Subcutaneous adipose tissue (tissue), 4 donors: ENCODE data around the gene STH. TPM values are rescaled to one million over a fixed set of nuclear protein-coding genes. Genes with fewer than 3 reads are reported as not detected.

ENCODE experiments used
- total RNA-seq, 4 donors: library from RNA; depleted of rRNA; stranded (reverse); fragments of >200 nt; gene quantifications; one replicate each; pipeline ENCODE4 v1.1.0, GENCODE V29; 2016
- TF ChIP-seq, protein P1 (sequence below): fragments of 450-650 bp; IDR thresholded peaks from one replicate; pipeline ENCODE4 v1.5.1; 2016; ENCODE audit warnings: low read depth, mild to moderate bottlenecking, control low read depth, antibody characterized with exemption, moderate library complexity

The STH gene
- total RNA-seq, 4 donors from 2014 or later, result not detected

DNA sequence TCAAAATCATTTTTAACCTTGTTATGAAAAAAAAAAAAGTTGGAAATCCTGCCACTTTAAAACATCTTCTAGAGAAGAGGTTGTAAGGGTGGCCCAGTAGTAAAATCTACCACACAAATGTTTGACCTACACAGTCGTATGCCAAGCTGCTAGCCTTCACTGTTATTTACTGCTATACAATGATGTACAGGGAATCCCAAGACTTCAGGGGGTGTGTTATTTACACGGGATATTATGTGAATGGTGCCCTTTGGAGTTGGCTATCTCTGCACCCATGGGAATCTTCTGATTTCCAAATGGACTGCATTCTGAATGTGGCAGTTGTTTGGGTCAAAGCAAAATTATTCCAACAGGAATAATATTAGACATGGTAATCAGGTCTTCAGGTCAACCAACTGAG is 45.9 kb downstream of the STH start:
- TF ChIP-seq, protein P1, sequence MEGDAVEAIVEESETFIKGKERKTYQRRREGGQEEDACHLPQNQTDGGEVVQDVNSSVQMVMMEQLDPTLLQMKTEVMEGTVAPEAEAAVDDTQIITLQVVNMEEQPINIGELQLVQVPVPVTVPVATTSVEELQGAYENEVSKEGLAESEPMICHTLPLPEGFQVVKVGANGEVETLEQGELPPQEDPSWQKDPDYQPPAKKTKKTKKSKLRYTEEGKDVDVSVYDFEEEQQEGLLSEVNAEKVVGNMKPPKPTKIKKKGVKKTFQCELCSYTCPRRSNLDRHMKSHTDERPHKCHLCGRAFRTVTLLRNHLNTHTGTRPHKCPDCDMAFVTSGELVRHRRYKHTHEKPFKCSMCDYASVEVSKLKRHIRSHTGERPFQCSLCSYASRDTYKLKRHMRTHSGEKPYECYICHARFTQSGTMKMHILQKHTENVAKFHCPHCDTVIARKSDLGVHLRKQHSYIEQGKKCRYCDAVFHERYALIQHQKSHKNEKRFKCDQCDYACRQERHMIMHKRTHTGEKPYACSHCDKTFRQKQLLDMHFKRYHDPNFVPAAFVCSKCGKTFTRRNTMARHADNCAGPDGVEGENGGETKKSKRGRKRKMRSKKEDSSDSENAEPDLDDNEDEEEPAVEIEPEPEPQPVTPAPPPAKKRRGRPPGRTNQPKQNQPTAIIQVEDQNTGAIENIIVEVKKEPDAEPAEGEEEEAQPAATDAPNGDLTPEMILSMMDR, result no peak

DNA sequence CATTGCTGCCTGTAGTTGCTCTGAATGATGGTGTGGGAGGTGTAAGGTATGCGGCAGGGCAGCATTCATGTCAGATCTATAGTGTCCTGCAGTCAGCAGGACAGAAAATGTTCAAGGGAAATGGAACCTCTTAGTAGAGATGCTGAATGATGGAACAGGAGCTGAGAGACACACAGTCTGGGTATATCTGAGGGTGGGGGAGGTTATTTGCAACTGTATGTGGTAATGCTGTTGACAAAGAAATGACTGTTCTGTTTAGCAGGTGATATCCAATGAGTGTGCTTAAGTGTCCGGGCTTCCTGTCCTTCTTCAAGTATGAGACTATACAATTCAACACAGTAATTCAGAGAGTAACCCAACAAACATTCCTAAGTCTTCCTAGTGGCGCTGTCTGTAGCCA is 46.6 kb downstream of the STH start:
- TF ChIP-seq, protein P1, result no peak

DNA sequence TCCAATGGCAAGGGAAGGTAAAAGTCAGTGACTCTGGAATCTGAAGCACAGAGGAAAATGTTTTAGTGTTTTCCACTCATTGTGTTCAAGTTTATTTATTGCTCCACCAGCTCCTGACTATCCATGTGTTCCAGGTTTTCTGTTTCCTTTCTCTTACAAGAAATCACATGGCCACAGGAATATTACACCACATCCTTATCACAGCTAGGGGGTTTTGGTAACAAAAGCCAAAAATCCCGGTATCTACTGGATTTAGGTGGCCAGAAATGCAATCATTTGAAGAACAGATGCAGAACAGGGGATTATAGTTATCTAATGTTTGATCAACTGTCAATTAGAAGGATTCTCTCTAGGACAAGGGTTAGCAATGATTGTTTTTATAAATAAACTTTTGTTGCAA is 47.9 kb downstream of the STH start:
- TF ChIP-seq, protein P1, result no peak

DNA sequence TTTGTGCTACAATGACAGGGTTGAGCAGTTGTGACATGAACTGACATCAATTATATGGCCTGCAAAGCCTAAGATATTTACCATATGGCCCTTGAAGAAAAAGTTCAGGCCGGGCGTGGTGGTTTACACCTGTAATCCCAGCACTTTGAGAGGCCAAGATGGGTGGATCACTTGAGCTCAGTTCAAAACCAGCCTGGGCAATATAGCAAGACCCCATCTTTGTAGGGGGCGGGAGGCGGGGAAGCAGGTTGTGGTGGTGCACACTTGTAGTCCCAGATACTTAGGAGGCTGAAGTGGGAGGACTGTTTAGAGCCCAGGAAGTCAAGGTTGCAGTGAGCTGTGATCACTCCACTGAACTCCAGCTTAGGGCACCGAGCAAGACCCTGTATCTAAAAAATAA is 48.3 kb downstream of the STH start:
- TF ChIP-seq, protein P1, result no peak

DNA sequence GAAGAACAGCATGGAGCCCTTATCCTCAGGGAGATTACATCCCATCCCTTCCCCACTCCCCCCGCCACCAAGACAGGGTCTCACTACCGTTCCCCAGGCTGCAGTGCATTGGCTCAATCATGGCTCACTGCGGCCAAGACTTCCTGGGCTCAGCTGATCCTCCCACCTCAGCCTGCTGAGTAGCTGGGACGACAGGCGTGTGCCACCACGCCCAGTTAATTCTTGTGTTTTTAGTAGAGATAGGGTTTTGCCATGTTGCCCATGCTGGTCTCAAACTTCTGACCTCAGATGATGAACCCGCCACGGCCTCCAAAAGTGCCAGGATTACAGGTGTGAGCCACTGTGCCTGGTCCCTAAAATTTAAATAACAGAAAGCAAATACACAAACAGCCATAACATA is 48.8 kb downstream of the STH start:
- TF ChIP-seq, protein P1, result no peak

Other genes with a start within 250 kb of the STH start
- gene CRHR1, start 214.9 kb upstream of the STH start, total RNA-seq, result under 1 TPM in 1 of 4 donors, not detected in 3; 0.75 TPM
- gene SPPL2C, start 154.4 kb upstream of the STH start, total RNA-seq, result not detected
- gene MAPT, start 104.7 kb upstream of the STH start, total RNA-seq, result 10 to 100 TPM in 1 of 4 donors, 1 to 10 TPM in 3; 5.3 to 21.3 (median 9.4) TPM
- 100 to 1,000 TPM in 1 of 4 donors, 10 to 100 TPM in 3; 71.1 to 128 (median 74.8) TPM for gene KANSL1, start 194.2 kb downstream of the STH start, total RNA-seq